Left hindlimb (tissue), 1 donor: ENCODE measurements around the gene TMEM43.

Experiments used
- DNase-seq: peaks from one replicate; pipeline ENCODE4 v3.0.0-alpha.2; 2018

The TMEM43 gene

DNA sequence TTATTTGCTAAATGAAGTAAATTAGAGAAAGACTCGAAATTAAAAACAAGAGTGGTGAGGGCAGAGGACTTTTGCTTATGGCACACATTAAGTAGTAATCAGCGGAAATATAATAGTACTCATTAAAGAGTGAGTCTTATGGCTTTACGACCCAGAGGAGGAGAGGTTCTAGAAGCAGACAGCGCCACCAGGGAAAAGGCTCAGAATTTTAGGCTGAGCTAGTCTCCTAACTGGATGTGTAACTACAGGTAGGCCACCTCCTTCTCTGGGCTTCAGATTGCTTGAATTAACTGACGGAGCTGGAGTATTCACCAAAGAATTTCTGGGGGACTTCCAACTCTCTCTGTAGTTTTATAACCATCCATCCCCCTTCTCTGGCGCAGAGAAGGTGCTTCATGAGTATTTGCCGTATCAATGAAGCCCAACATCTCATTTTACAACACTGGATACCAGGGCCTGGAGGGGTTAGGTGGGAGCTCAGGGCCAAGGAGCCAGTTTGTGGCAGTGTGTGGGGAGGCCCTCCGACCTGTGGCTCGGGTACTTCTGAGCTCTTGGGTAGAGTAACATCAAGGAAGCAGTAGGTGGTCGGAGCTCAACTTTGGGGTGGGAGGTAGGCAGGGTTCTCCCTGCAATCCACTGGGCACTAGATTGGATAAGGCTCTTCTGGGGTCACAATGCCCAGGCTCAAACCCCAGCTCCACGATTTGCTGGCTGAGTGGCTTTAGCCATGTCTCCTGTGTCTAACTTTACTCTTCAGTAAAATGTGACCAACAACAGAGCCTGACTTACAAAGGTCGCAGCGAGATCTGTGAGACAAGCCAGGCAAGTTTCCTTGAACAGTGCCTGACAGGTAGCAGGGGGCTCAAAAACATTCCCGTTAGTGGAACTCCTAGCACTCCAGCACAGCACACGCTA, 1.3 kb upstream of the TMEM43 start:
- no peak for DNase-seq

DNA sequence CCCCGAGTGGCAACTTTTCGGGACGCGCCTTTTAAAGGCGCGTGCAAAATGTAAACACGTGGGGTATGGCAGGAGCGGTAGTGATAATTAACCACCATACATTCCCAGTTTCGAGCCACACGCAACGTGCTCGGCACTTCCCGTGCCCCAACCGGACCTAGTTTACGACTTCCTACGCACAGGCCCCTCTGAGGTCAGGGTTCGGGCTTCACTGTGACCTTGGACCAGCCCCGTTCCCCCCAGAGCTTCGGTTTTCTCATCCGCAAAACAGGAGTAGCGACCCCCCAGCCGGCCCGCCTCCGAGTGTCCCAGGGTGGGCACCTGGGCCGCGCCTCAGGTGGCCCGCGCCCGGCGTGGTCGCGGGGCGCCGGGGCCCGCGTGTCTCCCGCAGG, 633 bp upstream of the TMEM43 start:
- no peak for DNase-seq

DNA sequence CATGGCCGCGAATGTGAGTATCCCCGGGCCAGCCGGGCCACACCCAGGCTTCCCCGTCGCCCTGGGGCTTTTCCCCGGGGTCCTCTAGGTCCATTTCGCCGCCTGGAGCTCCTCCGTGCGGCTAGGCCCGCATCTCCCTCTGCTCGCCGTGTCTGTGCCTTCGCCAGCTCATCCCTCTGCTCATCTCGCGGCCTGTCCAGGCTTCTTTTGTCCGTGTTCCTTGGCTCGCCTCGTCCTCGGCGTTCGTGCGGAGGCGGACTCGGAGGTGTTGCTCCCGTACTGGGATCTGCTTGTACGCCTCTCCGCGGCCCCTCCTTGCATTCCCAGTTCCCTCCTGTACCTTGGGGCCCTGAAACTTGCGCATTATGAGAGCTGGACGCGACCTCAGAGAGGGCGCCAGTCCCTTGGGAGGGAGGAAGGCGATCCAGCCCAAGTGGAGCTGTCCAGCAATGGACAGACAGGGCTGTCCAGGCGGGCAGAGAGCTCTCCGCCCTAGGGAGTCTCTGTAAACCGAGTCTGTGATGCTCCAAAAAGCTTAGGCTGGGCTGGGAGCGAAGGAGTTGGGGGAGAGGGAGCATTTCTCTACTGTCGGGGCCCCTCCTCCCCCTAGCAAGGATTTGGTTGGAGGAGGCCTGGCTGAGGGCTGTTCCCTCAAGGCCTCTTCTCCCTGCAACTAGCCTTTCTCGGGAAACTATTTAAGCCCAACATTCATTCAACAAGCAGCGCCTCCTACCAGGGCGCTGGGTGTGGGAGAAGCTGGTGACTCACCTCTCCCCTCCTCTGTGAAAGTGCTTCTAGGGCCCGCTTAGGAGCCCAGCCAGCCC, 553 bp downstream of the TMEM43 start:
- peak; percentile 60 for DNase-seq

DNA sequence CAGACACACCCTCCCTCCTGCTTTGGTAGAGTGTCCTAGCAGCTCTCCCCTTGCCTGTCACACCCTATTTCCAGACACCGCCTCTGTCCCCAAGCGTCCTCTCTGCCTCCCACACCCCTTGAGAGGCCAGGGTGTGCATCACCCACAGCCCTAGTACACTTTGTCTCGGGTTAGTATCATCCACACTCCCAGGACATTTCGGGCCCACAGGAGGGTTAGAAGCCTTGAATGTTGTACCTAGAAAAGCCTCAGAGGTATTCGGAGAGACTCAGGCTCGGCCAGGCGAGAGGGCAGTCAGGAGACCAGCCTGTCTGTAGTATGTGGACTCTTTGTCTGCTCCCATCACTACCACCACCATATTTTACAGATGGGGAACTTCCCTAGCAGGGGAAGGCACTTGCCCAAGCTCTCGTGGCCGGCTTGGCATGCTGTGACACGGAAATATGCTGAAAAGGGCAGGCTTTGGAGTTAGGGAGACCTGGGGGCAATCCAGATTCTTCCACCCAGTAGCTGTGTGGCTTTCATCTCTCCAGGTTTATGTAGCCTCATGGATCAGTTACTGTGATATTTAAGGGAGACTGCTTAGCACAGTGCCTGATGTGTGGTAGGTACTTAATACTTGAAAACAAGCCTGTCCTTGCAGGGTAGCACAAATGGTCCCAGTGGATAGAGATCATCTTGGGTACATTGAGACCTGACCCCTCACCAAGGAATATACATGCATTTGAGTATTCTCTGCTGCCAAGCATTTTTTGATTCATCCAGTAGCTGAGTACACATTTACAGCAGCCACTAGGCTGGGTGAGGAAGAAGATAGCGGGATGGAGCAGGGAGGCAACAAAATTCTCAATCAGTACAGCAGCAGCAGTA, 1.4 kb downstream of the TMEM43 start:
- no peak for DNase-seq

DNA sequence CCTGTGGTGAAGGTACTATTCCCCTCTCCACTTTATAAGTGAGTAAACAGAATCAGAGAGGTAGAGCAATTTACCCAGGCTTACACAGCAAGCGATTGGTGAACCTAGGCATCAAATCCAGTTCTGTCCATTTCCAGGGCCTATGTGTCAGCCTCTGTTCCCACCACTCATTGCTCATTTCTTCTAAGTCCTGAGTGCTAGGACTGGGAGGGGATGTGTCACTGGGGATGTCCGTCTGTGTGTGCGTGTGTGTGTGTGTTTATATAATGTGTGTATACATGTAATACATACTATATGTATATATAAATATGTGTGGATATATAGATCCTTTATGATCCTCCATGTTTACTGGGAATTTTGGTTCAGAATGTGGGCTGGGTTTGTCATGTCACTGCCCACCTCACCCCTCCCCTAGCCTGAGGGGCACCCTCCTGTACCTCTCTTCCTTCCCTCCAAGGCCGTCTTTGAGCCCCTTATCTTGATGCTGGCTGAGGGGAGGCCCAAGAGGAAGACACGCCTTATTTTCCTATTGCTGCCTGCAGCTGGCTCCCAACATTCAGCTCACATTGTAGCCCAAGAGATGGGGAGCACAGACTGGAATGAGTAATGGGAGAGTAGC, 2.1 kb downstream of the TMEM43 start:
- no peak for DNase-seq

DNA sequence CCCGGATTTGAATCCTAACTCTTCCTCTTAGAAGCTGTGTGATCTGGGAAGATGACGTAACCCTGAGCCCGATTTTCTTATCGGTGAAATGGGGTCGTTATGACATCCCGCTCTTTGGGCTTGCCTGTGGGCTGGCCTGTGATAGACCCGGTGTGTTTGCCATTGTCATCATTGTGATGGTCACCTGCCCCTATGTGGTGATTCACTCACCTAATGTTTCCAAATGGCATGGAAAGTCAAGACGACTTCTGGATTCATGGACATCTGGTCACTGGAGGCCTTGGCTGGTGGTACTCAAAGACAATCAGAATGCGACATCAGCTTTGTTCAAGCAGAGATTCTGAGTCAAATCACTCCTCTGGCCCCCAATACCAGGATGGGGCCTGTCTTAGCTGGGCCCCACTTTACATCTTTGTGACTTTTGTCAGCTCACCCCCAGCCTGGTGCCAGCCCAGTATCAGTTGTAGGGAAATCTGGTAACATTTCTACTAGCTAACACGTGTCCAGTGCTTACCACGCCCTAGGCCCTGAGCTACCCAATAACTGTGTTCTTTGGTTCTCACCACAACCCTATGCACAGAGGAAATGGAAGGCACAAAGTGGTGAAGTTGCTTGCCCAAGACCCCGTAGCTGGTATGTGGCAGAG, 2.8 kb downstream of the TMEM43 start:
- DNase-seq = no peak

DNA sequence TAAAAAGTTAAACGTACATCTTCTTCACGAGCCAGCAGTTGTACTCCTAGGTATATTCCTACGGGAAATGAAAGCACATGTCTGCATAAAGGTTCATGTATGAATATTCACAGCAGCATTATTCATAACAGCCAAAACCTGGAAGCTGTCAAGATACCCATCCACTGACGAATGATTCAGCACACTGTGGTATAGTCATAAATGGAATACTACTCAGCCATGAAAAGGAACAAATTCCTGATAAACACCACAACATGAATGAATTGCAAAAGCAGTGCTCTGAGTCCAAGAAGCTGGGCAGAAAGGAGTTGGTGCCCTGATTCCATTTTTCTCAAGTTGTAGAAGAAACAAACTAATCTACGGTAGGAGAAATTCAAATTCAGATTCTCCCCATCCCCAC, 3.9 kb downstream of the TMEM43 start:
- no peak for DNase-seq

DNA sequence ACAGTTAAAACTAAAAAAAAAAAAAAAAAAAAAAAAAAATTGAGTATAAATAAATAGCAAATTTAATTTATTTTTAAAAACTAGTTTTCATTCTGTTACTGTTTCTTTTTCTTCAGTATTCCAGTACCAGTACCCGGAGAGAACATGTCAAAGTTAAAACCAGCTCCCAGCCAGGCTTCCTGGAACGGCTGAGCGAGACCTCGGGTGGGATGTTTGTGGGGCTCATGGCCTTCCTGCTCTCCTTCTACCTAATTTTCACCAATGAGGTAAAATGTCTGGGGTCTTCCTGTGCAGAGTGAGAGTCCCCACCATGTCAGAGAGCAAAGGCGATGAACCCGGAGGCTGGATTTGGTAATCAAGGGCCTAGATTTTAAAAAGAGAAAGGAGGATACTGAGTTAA, 4.4 kb downstream of the TMEM43 start:
- DNase-seq = no peak

DNA sequence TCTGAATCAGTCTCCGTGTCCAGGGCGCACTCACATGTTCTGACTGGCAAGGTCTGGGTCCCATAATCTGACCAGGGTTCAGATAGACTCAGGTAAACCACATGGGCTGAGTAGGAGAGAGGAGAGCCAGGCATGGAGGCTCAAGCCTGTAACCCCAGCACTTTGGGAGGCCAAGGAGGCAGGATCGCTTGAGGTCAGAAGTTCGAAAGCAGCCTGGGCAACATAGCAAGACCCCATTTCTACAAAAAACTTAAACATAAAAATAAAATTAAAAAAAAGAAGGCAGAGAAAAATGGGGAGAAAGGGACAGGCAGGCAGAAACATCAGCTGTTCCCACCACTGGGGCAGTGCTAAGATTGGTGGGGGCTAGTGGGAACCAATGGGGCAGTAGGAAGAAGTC, 5.4 kb downstream of the TMEM43 start:
- no peak for DNase-seq

DNA sequence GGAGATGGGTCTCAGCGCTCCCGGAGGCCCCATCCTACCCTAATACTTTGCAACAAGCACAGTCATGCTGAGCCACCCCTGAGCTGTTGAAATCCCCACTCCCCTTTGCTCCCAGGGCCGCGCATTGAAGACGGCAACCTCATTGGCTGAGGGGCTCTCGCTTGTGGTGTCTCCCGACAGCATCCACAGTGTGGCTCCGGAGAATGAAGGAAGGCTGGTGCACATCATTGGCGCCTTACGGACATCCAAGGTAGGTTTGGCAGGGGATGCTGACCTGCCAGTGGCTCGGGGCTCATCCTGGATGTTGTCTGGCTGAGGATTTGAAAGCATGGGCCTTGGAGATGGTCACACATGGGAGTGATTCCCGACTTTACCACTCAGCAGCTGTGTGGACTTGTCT, 5.9 kb downstream of the TMEM43 start:
- no peak for DNase-seq

DNA sequence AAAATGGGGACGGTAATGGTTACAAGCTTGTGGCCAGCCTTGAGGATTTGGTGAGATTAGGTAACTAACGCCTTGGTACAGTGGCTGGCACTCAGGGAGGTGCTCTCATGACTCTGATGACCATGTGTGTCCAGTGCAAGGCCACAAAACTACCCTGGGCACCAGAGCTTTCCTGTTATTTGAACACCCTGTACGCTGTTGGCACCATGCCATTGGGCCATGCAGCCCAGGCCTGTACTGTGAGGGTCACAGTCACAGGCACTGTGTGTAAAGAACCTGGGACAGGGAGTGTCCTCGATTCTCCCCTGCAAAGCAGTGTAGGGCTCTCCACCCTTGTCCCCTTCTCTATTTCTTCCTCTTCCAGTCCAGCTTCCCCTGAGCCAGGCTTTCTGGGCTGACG, 6.3 kb downstream of the TMEM43 start:
- no peak for DNase-seq

DNA sequence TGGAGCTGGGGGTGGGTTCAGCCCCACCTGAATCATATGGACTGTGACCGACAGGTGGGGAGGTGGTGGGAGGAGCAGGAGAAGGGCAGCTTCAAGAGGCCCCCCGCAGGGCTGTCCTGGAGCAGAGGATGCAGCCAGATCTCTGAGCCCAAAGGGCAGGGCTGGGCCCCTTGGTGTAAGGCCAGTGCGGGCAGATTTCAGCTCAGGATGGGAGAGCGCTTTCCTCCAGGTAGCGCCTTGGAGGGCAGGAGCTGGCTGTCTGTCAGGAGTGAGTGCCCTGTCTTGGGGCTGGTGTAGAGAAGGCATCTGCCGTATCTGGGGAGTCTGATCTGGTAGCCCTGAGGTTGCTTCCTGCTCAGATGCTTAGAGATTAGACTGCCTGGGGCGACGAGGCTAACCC, 7.3 kb downstream of the TMEM43 start:
- no peak for DNase-seq

DNA sequence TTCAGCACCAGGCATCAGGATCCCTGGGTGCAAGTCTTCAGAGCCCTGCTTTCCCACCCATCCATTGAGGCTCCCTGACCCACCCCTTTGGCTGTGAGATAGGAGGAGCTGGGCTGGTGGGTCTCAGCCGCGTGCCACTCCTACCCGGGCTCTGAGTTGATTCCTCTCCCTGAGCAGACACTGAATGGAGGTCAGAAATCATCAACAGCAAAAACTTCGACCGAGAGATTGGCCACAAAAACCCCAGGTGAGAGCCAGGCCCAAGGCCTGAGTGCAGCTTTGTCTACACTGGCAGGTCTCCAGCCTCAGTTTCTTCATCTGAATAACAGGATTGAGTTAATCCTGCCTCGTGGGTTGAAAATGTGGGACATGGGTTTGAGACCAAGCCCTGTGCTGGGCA, 7.8 kb downstream of the TMEM43 start:
- no peak for DNase-seq

DNA sequence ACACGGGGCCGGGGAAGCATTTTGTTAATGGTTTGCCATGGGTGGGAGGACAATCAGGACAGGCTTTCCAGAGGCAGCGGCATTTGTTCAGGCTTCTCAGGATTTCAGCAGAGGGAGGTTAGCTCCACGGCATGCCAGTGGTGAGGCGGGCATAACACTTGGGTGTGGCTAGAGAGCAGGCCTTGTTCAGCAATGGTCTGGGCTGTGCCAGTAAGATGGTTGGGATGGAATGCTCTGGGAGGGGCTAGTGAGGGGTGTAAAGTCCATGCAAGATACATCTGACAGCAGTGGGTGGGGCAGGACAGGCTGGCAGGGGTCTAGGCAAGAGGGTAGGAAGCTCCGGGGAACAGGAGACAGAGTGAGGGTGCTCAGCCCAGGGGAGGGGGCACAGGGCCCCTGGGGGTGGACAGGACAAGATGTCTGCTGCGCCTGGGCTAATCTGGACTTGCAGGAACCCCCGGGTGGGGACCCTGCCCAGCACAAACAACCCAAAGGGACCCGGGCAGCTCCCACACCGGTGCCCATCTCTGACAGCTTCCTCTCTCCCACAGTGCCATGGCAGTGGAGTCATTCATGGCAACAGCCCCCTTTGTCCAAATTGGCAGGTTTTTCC, 8.4 kb downstream of the TMEM43 start:
- DNase-seq = no peak

DNA sequence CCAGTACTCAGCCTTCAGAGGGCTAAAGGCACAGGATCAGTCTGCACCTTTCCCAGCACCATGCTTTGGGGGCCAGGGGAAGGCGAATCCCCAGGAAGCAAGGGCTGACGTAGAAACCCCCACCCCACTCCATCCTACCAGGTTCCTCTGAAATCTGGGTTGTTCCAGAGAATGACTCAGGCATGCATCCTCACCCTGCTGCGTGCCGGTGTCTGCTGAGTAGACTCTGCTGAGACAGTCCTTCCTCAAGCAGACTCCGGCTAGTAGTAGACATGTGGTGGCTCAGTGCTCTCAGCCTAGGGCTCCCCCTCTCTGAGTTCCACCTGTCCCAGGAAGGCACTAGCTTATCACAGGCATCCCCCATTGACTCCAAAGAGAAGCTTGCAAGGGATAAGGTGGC, 9.0 kb downstream of the TMEM43 start:
- no peak for DNase-seq

DNA sequence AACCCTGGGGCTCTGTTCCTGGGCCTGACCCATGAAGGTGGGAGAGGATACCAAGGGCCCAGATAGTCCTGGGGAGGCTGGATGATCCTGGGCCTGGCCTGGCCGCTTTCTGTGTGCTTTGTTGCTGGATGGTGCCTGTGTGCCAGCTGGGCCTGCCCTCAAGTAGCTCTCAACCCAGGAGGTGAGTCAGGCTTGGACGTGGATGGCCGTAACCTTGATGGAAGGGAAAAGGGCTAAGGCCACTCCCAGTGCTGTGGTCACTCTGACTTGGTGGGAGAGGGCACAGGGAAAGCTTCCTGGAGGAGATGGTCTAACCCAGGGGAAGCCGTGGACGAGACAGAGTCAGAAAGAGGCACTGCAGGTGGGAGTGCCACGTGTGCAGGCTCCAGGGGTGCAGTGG, 9.4 kb downstream of the TMEM43 start:
- DNase-seq = no peak

DNA sequence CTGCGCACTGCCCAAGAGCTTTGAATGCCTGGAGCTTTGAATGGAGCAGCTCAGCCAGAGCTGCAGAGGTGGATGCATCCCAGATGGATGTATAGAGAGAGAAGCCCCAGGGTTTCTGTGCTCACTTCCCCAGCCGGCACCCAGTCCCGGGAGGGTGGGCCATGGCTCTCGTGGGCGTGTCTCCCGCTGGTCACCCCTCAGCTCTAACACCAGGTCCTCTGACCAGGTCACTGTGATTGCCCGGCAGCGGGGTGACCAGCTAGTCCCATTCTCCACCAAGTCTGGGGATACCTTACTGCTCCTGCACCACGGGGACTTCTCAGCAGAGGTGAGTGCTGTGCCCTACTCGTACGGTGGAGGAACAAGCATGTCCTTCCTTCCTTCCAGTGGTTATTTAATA, 10.7 kb downstream of the TMEM43 start:
- DNase-seq = no peak

DNA sequence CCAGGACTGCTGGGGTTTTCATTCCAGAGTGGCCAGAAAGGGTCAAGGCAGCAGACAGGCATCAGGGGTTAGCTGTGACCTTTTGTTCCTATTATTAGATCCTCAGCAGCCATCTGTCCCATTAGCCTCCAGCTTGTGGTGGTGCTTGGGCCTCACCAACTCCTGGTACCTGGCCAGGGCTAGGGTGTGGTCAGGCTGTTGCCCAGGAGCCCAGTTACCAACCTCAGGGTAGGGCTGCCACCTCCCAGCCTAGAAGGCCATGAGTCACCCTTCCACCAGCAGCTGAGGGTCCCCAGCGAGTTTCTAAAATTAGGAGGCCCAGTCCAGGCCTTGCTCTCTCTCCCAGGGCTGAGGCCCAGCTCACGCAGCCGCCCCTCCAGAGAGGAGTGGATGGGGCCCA, 12.2 kb downstream of the TMEM43 start:
- DNase-seq = no peak

DNA sequence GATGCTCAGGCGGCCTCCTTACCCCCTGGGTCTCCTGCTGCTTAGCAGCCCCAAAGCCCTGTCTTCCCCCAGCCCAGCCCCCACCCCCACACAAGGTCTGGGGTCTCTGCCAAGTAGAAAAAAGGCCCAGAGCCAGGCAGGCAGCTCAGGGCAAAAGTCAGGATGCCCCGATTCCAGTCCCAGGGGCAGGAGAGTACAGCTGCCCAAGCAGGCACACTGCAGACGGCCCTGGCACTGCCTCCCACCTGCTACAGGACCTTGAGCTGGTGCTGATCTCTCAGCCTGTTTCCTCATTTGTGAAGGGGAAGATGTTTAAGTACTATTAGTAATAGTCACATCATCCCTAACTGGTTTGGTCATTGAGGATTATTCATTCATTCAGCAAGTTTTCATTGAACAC, 12.6 kb downstream of the TMEM43 start:
- DNase-seq = no peak

DNA sequence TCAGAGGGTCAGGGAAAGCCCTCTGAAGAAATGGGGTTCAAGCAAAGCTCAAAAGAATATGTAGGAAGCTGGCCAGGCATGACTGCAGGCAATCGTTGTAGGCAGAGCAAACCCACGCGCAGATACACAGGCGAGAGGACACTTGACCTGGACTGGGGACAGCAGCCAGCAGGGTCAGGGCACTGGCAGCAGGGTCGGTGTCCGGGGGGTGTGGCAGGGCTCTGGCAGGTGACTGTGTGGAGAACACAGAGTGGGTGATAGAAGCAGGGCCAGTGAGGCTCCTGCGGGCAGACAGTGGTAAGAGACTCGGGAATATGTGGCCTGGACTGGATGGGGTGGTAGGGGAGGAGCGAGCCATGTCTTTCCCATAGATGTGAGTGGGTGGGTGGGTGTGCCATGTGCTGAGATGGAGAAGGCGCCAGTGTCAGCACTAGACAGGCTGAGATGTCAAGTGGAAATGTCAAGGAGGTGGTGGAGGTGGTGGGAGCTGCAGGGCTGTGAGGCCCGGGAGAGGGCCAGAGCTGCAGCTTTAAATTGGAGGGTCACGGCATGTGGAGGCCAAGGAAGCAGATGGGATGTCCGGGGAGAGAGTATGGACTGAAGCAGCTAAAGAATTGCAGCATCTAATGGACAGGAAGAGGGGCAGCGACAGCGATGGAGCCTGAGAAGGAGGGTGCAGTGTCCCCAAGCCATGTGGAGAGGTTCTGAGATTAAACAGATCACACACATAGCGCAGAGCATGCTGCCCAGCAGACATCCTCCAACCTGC, 13.4 kb downstream of the TMEM43 start:
- no peak for DNase-seq
